MCF 10A (cell line): Measurements from ENCODE around the gene OCIAD2. TPM values are rescaled to one million over a fixed set of nuclear protein-coding genes. Genes with fewer than 3 reads are reported as not detected.

Experiments
- BruUV-seq: library from RNA; stranded (reverse); fragments of 400-500 nt; replicated peaks from 2 replicates; lab custom pipeline; 2021; lab: Mats Ljungman, UMichigan
- CTCF ChIA-PET: fragments of 300-600 bp; sonication (Branson Sonifier 250); formaldehyde crosslinking; extraction: SDS; loops from one replicate; lab custom pipeline; 2021; ENCODE audit warnings: antibody characterized with exemption, inconsistent platforms; lab: Yijun Ruan, JAX
- POLR2A ChIA-PET: fragments of 300-600, 350-650 bp; sonication (Branson Sonifier 250); formaldehyde crosslinking; extraction: SDS; loops from one replicate; lab custom pipeline; 2020; ENCODE audit warnings: antibody characterized with exemption, inconsistent platforms; lab: Yijun Ruan, JAX
- DNase-seq: peaks from one replicate; pipeline ENCODE4 v3.0.0-alpha.2; 2018; ENCODE audit not compliant: unreplicated experiment
- H3K27ac Mint-ChIP-seq: one replicate; pipeline ENCODE4 v1.8.0; 2022; ENCODE audit warnings: mild to moderate bottlenecking, low read depth, mixed read lengths; ENCODE audit not compliant: unreplicated experiment
- H3K27me3 Mint-ChIP-seq: one replicate; pipeline ENCODE4 v1.8.0; 2022; ENCODE audit warnings: mixed read lengths; ENCODE audit not compliant: insufficient read depth, unreplicated experiment
- H3K36me3 Mint-ChIP-seq: one replicate; pipeline ENCODE4 v1.8.0; 2022; ENCODE audit warnings: mild to moderate bottlenecking, moderate library complexity, mixed read lengths; ENCODE audit not compliant: insufficient read depth, unreplicated experiment
- H3K4me1 Mint-ChIP-seq: one replicate; pipeline ENCODE4 v1.8.0; 2022; ENCODE audit warnings: mixed read lengths; ENCODE audit not compliant: insufficient read depth, unreplicated experiment
- H3K4me3 Mint-ChIP-seq: one replicate; pipeline ENCODE4 v1.8.0; 2022; ENCODE audit warnings: mild to moderate bottlenecking, moderate library complexity, mixed read lengths; ENCODE audit not compliant: unreplicated experiment
- H3K9me3 Mint-ChIP-seq: one replicate; pipeline ENCODE4 v1.8.0; 2022; ENCODE audit warnings: mixed read lengths; ENCODE audit not compliant: unreplicated experiment
- CTCF ChIP-seq: fragments of 200-600 bp; IDR thresholded peaks from one replicate; pipeline ENCODE4 v1.8.0; 2022; ENCODE audit warnings: antibody characterized with exemption, mild to moderate bottlenecking; ENCODE audit not compliant: unreplicated experiment
- intact Hi-C: fragments of 100-400 bp; cut with micrococcal nuclease; formaldehyde crosslinking; loops from 2 replicates; pipeline ENCODE4 v1.14.1; 2022
- total RNA-seq: library from RNA; stranded (reverse); gene quantifications from 2 replicates; pipeline ENCODE4 v1.2.3, GENCODE V29; 2022

OCIAD2 gene
- total RNA-seq, 1 experiment from 2014 or later: 94.1 TPM

DNA sequence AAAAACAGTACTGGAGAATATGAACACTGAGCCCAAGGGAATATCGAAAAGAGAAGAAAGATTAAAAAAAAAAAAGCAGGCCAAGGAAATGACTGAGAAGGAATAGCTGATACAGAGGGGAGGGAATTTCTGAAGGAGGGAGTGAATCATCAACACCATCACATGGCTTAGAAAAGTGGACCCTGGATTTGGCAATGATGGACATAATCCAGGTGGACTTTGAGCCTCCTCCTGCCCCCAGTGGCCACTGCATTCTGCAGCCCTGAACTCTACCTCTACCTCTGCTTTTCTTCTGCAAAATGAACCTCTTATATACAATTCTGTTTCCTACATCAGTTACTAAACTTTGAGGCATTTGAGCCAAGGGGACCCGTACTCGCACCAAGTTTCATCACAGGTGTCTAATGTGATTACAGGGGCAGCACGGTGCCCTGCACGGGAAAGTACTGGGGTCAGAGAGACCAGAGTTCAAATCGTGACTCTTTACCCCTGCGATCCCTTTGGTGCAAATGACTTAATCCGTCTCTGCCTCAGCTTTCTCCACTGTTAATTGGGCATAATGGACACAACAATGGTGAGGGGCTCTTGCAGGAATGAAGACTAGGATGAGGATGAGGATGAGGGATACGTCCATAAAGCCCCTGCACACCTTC is 1.1 kb downstream of the OCIAD2 start:
- H3K9me3 Mint-ChIP-seq: no peaks in the 10 kb centered on the region
- peak overlapping the region; percentile 58 for H3K27ac Mint-ChIP-seq
- H3K36me3 Mint-ChIP-seq: peaks cover 13% of the 10 kb centered on the region
- POLR2A ChIA-PET: interaction anchor here (0.6 to 1.9 kb wide), 5 partner anchors 8 to 344 kb away, joined by 3 to 16 read pairs (median 4); partner anchors contain the start of genes FRYL and OCIAD1
- peaks cover 48% of the 10 kb centered on the region for H3K4me1 Mint-ChIP-seq
- intact Hi-C loops: loop anchor here (5.0 kb wide), 3 partner anchors 73 to 328 kb away; partner anchors contain the start of genes FRYL and OCIAD1
- CTCF ChIA-PET: interaction anchor here (0.7 to 2.0 kb wide), 7 partner anchors 9 to 682 kb away, joined by 3 to 9 read pairs (median 4); no protein-coding TSS in a partner anchor
- H3K27me3 Mint-ChIP-seq: no peaks in the 10 kb centered on the region
- no peak for TF ChIP-seq CTCF
- BruUV-seq: TSS peak; percentile 20
- peak overlapping the region; percentile 82 for H3K4me3 Mint-ChIP-seq
- peak; percentile 82 for DNase-seq

GRCh38 chr4:48904541-48905142 is 1.9 kb downstream of the OCIAD2 start:
- H3K27ac Mint-ChIP-seq: peak overlapping the region; percentile 58
- TF ChIP-seq CTCF: no peak
- no peak for DNase-seq
- H3K27me3 Mint-ChIP-seq: no peaks in the 10 kb centered on the region
- peak overlapping the region; percentile 82 for H3K4me3 Mint-ChIP-seq
- H3K4me1 Mint-ChIP-seq: peaks cover 51% of the 10 kb centered on the region
- BruUV-seq: no TSS peak
- intact Hi-C loops: loop anchor here (5.0 kb wide), 3 partner anchors 72 to 327 kb away; partner anchors contain the start of genes FRYL and OCIAD1
- peaks cover 13% of the 10 kb centered on the region for H3K36me3 Mint-ChIP-seq
- ChIA-PET POLR2A (interaction anchor here (0.6 to 0.9 kb wide), 3 partner anchors 9 to 65 kb away, joined by 3 to 4 read pairs (median 3); no protein-coding TSS in a partner anchor), CTCF (interaction anchor here (0.7 to 2.0 kb wide), 2 partner anchors 40 to 682 kb away, joined by 4 to 9 read pairs; no protein-coding TSS in a partner anchor)
- no peaks in the 10 kb centered on the region for H3K9me3 Mint-ChIP-seq

- intact Hi-C loops: no loop called here
- no TSS peak for BruUV-seq
- no peak for TF ChIP-seq CTCF
- no peak for DNase-seq
- CTCF ChIA-PET: interaction anchor here (0.6 to 2.0 kb wide), 3 partner anchors 41 to 277 kb away, joined by 3 to 9 read pairs (median 3); no protein-coding TSS in a partner anchor
- Mint-ChIP-seq H3K4me1 (peaks cover 53% of the 10 kb centered on the region), H3K27ac (no peak overlapping the region), H3K27me3 (no peaks in the 10 kb centered on the region), H3K4me3 (no peak overlapping the region), H3K36me3 (peaks cover 13% of the 10 kb centered on the region), H3K9me3 (no peaks in the 10 kb centered on the region)
- POLR2A ChIA-PET: interaction anchor here (0.6 to 1.1 kb wide), 2 partner anchors 41 to 46 kb away, joined by 3 read pairs; no protein-coding TSS in a partner anchor
These were observed 2.5 kb downstream of the OCIAD2 start for GRCh38 chr4:48904101-48904500.

- Mint-ChIP-seq H3K4me1 (peaks cover 57% of the 10 kb centered on the region), H3K27me3 (no peaks in the 10 kb centered on the region), H3K4me3 (no peak overlapping the region), H3K36me3 (peaks cover 16% of the 10 kb centered on the region), H3K27ac (no peak overlapping the region), H3K9me3 (no peaks in the 10 kb centered on the region)
- ChIA-PET CTCF (interaction anchor here (1.0 to 1.7 kb wide), 4 partner anchors 42 to 122 kb away, joined by 3 to 8 read pairs (median 3); partner anchors contain the start of gene FRYL), POLR2A (interaction anchor here (1.0 to 1.1 kb wide), 2 partner anchors 43 to 47 kb away, joined by 3 read pairs; no protein-coding TSS in a partner anchor)
- intact Hi-C loops: no loop called here
- TF ChIP-seq CTCF: no peak
- no TSS peak for BruUV-seq
- peak; percentile 80 for DNase-seq
These were observed 4.3 kb downstream of the OCIAD2 start for GRCh38 chr4:48902266-48902665.
